ENCODE measurements around the gene CEND1. TPM values are rescaled to one million over a fixed set of nuclear protein-coding genes. Genes with fewer than 3 reads are reported as not detected.
A peak's percentile ranks its signal among the peaks of the same experiment; 100 is the strongest.
"Not testable (repeated sequence)": the region's sequence is repeated elsewhere in the genome, so short reads cannot be mapped to it uniquely, and the experiment has no call there.

CEND1 gene
- polyA plus RNA-seq, 12 donors = 0.13 to 0.77 (median 0.36) TPM; not detected in 2

DNA sequence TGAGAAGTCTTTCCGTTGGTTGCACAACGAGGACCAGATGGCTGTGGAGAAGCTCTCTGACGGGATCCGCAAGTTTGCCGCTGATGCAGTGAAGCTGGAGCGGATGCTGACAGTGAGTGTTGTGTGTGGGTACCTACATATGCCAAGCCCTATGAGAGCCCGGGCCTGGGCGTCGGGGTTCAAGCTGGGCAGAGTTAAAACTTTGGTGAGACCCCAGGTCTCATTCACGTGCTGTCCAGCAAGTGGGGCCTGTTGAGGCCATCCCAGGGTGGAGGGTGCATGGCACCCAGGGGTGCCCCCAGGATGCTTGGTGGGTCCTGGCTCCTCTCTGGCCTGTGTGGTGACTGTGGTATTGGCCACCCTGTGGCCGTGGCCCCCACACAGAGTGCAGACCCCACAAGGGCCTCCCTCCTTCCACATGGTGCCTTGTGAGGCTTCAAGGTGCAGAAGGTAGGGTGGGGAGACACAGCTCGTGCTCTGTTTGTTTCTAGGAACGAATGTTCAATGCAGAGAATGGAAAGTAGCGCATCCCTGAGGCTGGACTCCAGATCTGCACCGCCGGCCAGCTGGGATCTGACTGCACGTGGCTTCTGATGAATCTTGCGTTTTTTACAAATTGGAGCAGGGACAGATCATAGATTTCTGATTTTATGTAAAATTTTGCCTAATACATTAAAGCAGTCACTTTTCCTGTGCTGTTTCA is 25.4 kb downstream of the CEND1 start:
- no peak for DNase-seq

DNA sequence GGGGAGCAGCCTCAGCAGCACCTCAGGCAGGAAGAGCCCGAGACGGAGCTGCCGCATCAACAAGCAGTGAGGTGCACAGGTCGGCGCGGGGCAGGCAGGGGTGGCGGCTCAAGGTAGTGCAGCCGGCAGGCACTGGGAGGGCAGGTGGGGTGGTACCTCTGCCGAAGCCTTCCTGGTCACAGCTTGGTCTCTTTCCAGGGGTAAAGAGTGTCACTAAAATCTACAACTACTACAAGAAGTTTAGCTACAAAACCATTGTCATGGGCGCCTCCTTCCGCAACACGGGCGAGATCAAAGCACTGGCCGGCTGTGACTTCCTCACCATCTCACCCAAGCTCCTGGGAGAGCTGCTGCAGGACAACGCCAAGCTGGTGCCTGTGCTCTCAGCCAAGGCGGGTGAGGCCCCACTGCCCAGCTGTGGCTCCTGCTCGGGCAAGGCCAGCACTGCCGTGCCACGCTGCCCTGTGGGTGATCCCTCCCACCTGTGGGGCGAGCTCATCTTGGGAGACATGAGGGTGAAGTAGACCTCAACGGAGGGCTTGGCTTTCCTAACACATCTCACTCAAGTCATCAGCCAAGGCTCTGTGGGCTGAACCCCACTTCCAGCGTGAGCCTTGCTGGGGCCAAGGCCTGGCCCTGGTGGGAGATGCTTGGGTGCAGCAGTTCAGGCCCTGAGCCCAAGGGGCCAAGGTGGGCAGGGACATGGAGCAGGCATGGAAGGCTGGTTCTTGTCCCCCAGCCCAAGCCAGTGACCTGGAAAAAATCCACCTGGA is 26.2 kb downstream of the CEND1 start:
- no peak for DNase-seq

DNA sequence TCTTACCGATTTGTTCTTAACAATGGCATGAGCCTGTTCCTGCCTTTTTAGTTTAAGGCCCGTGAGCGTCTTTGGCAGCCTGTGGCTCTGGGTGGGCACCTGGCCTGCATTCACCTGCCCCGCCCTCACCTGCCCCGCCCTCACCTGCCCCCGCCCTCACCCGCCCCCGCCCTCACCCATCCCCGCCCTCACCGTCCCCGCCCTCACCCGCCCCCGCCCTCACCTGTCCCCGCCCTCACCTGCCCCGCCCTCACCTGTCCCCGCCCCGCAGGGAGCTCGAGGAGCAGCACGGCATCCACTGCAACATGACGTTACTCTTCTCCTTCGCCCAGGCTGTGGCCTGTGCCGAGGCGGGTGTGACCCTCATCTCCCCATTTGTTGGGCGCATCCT is 26.8 kb downstream of the CEND1 start:
- no peak for DNase-seq

GRCh38 chr11:762421-763072 is 27.3 kb downstream of the CEND1 start:
- no peak for DNase-seq

DNA sequence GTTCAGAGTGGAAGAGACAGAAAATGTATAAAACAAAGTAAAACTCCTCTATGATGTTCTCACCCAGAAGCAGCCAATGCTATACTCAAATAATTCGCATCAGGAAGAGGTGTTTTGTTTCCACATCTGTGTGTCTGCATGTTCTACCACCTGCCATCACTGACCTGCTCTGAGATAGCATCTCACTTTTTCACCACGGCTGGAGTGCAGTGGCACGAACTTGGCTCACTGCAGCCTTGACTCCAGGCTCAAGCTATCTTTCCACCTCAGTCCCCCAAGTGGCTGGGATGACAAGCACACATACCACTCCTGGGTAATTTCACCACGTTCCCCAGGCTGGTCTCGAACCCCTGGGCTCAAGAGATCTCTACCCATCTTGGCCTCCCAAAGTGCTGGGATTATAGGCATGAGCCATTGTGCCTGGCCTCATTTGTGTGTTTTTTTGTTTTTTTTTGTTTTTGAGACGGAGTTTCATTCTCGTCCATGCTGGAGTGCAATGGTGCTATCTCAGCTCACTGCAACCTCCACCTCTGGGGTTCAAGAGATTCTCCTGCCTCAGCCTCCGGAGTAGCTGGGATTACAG is 28.3 kb downstream of the CEND1 start:
- DNase-seq = no peak

GRCh38 chr11:760236-760635 is 29.7 kb downstream of the CEND1 start:
- no peak for DNase-seq

DNA sequence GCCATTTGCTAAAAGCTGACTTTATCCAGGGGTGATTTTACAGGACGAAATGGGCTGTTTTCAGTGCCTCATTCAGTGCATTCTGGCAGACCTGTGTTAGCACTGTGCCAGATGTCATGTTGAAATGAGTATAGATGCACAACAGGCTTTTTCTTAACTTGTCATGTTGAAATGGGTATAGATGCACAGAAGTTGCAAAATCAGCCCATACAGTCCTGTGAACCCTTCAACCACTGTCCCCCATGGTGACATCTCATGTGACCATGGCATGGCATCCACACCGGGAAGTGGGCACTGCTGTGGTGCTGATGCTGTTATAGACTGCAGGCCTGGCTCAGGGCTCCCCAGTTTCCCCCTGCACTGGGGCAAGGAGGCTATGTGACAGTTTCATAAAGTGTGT is 40.2 kb downstream of the CEND1 start:
- no peak for DNase-seq

DNA sequence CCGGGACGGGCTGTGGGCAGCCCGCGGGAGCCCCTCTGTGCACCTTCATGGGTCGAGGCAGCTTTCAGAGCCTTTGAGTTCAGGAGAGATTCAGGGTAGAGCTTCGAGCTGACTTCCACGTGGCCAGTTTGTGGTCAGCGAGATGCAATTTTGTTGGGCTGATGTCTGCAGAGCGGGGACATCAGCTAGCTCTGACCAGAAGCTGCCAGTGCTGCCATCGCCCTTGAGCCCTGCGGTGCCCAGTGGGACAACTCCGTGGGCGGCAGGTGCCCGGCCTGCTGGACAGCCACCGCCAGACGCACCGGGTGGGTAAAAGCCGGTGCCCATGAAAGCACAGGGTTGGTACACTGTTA is 41.9 kb downstream of the CEND1 start:
- no peak for DNase-seq

- peak; percentile 87 for DNase-seq
Measured at GRCh38 chr11:747158-748006, 42.5 kb downstream of the CEND1 start, which contains the start of gene TALDO1. Gene TALDO1 (plus strand): TSS chr11:747464. CDS start chr11:747482, 18 bp downstream.

GRCh38 chr11:746289-747157 is 43.4 kb downstream of the CEND1 start:
- no peak for DNase-seq

DNA sequence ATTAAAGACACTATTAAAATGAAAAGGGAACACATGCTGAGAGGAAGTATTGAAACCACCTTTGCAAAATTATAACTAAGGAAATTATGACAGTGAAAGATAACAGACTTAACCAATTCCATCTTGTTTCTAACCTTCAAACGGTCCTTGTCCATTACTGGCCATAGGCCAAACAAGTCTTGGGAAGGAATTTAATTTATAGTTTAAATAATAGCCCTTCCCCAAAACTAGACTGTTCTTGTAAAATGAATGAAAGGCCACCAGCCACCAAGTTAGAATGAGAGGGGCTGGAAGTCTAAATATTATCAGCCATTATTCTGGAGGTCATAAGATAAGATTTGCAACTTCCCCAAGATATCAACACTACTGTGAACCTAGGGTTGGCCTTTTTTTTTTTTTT is 44.5 kb downstream of the CEND1 start:
- DNase-seq = no peak

GRCh38 chr11:742571-743201 is 47.2 kb downstream of the CEND1 start:
- DNase-seq = no peak

- DNase-seq = no peak
Measured at GRCh38 chr11:742156-742546, 47.7 kb downstream of the CEND1 start.

- not testable (repeated sequence) for DNase-seq
Measured at GRCh38 chr11:737899-738298, 52.0 kb downstream of the CEND1 start.

DNA sequence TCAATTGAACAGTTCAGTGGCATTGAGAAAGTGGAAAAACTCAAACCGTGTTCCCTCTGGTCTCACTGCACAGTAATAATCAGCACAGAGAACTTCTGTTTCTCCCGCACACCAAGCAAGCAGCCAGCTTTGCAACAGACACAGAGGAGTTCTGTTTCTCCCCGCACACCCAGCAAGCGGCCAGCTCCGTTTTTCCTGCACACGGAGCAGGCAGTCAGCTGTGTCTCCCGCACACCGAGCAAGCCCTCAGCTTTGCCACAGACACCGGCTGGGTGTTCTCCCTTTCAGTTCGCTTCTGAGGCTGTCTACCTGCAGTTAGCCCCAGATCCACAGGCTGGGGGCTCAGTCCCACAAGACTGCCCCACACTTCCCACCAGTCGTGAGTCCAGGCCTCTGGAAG is 52.5 kb downstream of the CEND1 start:
- no peak for DNase-seq

Other genes starting within 250 kb of the CEND1 start
- 1 to 10 TPM in 1 of 12 donors, under 1 TPM in 9, not detected in 2; 0.17 to 2.5 (median 0.50) TPM for gene LMNTD2, start 229.4 kb downstream of the CEND1 start, polyA plus RNA-seq (ENCODE audit: insufficient read length in 12 of 12)
- gene RASSF7, start 229.1 kb downstream of the CEND1 start, polyA plus RNA-seq (ENCODE audit: insufficient read length in 12 of 12) = 10 to 100 TPM in 1 of 12 donors, 1 to 10 TPM in 10, not detected in 1; 1.7 to 15.5 (median 2.4) TPM
- 10 to 100 TPM in 11 of 12 donors, not detected in 1; 13.6 to 31.4 (median 14.8) TPM for gene PHRF1, start 213.6 kb downstream of the CEND1 start, polyA plus RNA-seq (ENCODE audit: insufficient read length in 12 of 12)
- 10 to 100 TPM in 5 of 12 donors, 1 to 10 TPM in 6, not detected in 1; 6.6 to 15.3 (median 9.9) TPM for gene IRF7, start 174.1 kb downstream of the CEND1 start, polyA plus RNA-seq (ENCODE audit: insufficient read length in 12 of 12)
- gene CDHR5, start 165.1 kb downstream of the CEND1 start, polyA plus RNA-seq (ENCODE audit: insufficient read length in 12 of 12) = 100 to 1,000 TPM in 1 of 12 donors, 1 to 10 TPM in 7, under 1 TPM in 3, not detected in 1; 0.49 to 137 (median 1.7) TPM
- gene SCT, start 162.9 kb downstream of the CEND1 start, polyA plus RNA-seq (ENCODE audit: insufficient read length in 12 of 12) = 100 to 1,000 TPM in 1 of 12 donors, 10 to 100 TPM in 9, not detected in 2; 17.6 to 109 (median 52.1) TPM
- under 1 TPM in 9 of 12 donors, not detected in 3; 0.36 to 0.98 (median 0.71) TPM for gene DRD4, start 152.8 kb downstream of the CEND1 start, polyA plus RNA-seq (ENCODE audit: insufficient read length in 12 of 12)
- gene DEAF1, start 94.9 kb downstream of the CEND1 start, polyA plus RNA-seq (ENCODE audit: insufficient read length in 12 of 12) = 10 to 100 TPM in 11 of 12 donors, not detected in 1; 20.7 to 41.0 (median 24.3) TPM
- gene TMEM80, start 94.3 kb downstream of the CEND1 start, polyA plus RNA-seq (ENCODE audit: insufficient read length in 12 of 12) = 10 to 100 TPM in 11 of 12 donors, not detected in 1; 13.0 to 34.8 (median 18.9) TPM
- 10 to 100 TPM in 4 of 12 donors, 1 to 10 TPM in 7, not detected in 1; 1.2 to 54.4 (median 2.7) TPM for gene EPS8L2, start 83.9 kb downstream of the CEND1 start, polyA plus RNA-seq (ENCODE audit: insufficient read length in 12 of 12)
- 100 to 1,000 TPM in 1 of 12 donors, 10 to 100 TPM in 10, not detected in 1; 53.5 to 102 (median 62.2) TPM for gene TALDO1, start 42.6 kb downstream of the CEND1 start, polyA plus RNA-seq (ENCODE audit: insufficient read length in 12 of 12)
- gene GATD1, start 12.6 kb downstream of the CEND1 start, polyA plus RNA-seq (ENCODE audit: insufficient read length in 12 of 12) = 10 to 100 TPM in 11 of 12 donors, not detected in 1; 32.8 to 54.7 (median 36.4) TPM
- 10 to 100 TPM in 6 of 12 donors, 1 to 10 TPM in 5, not detected in 1; 7.9 to 15.5 (median 10.6) TPM for gene SLC25A22, start 8.2 kb upstream of the CEND1 start, polyA plus RNA-seq (ENCODE audit: insufficient read length in 12 of 12)
- gene PIDD1, start 15.1 kb upstream of the CEND1 start, polyA plus RNA-seq (ENCODE audit: insufficient read length in 12 of 12) = 10 to 100 TPM in 1 of 12 donors, 1 to 10 TPM in 10, not detected in 1; 4.5 to 11.4 (median 6.5) TPM
- gene RPLP2, start 19.9 kb upstream of the CEND1 start, polyA plus RNA-seq (ENCODE audit: insufficient read length in 12 of 12) = 1,000 to 10,000 TPM; 1,154 to 1,810 (median 1,407) TPM
- 10 to 100 TPM in 11 of 12 donors, not detected in 1; 19.5 to 40.3 (median 23.8) TPM for gene PNPLA2, start 28.8 kb upstream of the CEND1 start, polyA plus RNA-seq (ENCODE audit: insufficient read length in 12 of 12)
- 10 to 100 TPM in 5 of 12 donors, 1 to 10 TPM in 6, not detected in 1; 5.8 to 34.3 (median 9.8) TPM for gene CRACR2B, start 37.8 kb upstream of the CEND1 start, polyA plus RNA-seq (ENCODE audit: insufficient read length in 12 of 12)
- 100 to 1,000 TPM in 10 of 12 donors, 10 to 100 TPM in 1, not detected in 1; 75.9 to 300 (median 133) TPM for gene CD151, start 42.9 kb upstream of the CEND1 start, polyA plus RNA-seq (ENCODE audit: insufficient read length in 12 of 12)
- 100 to 1,000 TPM in 6 of 12 donors, 10 to 100 TPM in 5, not detected in 1; 78.8 to 121 (median 100) TPM for gene POLR2L, start 52.4 kb upstream of the CEND1 start, polyA plus RNA-seq (ENCODE audit: insufficient read length in 12 of 12)
- 100 to 1,000 TPM in 1 of 12 donors, 10 to 100 TPM in 10, not detected in 1; 35.8 to 102 (median 46.9) TPM for gene TSPAN4, start 52.8 kb upstream of the CEND1 start, polyA plus RNA-seq (ENCODE audit: insufficient read length in 12 of 12)
- 10 to 100 TPM in 11 of 12 donors, not detected in 1; 45.9 to 70.1 (median 58.2) TPM for gene CHID1, start 120.7 kb upstream of the CEND1 start, polyA plus RNA-seq (ENCODE audit: insufficient read length in 12 of 12)
- gene AP2A2, start 135.8 kb upstream of the CEND1 start, polyA plus RNA-seq (ENCODE audit: insufficient read length in 12 of 12) = 100 to 1,000 TPM in 1 of 12 donors, 10 to 100 TPM in 10, not detected in 1; 39.8 to 131 (median 46.5) TPM
- 1 to 10 TPM in 1 of 12 donors, under 1 TPM in 9, not detected in 2; 0.10 to 1.4 (median 0.31) TPM for gene MUC6, start 246.6 kb upstream of the CEND1 start, polyA plus RNA-seq (ENCODE audit: insufficient read length in 12 of 12)